ENCODE data around the gene JAML. TPM values are rescaled to one million over a fixed set of nuclear protein-coding genes. Genes with fewer than 3 reads are reported as not detected.
A peak's percentile ranks its signal among the peaks of the same experiment; 100 is the strongest.

Gene JAML
- total RNA-seq, 4 donors from 2014 or later, result 2.2 to 3.1 (median 2.6) TPM

- no peak overlapping the region for H3K27ac ChIP-seq
These were observed 5.6 kb downstream of the JAML start for GRCh38 chr11:118219244-118219643.

GRCh38 chr11:118217575-118217974, 7.2 kb downstream of the JAML start:
- WGBS, 2 donors, result 84 to 96% methylated on average over 3 of the region's 3 CpGs
- Histone ChIP-seq H3K27me3 (no peaks in the 10 kb centered on the region), H3K27ac (no peak overlapping the region), H3K9me3 (no peaks in the 10 kb centered on the region), H3K4me3 (replicated peaks in 1 of 3) (no peak overlapping the region), H3K4me1 (peaks cover 0 to 7% of the 10 kb centered on the region in 2 donors), H3K36me3 (no peaks in the 10 kb centered on the region)
- no peak for DNase-seq
- intact Hi-C loops (cut with DNase I), result no loop called here
- no peak for TF ChIP-seq CTCF (IDR thresholded peaks at IDR 0.05)
- TF ChIP-seq POLR2A (IDR thresholded peaks at IDR 0.05), result no peak

More at GRCh38 chr11:118219244-118219643, 5.6 kb downstream of the JAML start:
- H3K27me3 ChIP-seq, result no peaks in the 10 kb centered on the region
- peaks cover 0 to 7% of the 10 kb centered on the region in 2 donors for H3K4me1 ChIP-seq
- H3K9me3 ChIP-seq, result no peaks in the 10 kb centered on the region
- no peak for TF ChIP-seq POLR2A (IDR thresholded peaks at IDR 0.05)
- TF ChIP-seq CTCF (IDR thresholded peaks at IDR 0.05), result no peak
- no peak for DNase-seq
- intact Hi-C loops (cut with DNase I), result no loop called here
- no peaks in the 10 kb centered on the region for H3K36me3 ChIP-seq
- H3K4me3 ChIP-seq (replicated peaks in 1 of 3), result no peak overlapping the region

GRCh38 chr11:118216621-118217481, 8.0 kb downstream of the JAML start:
- no peak for TF ChIP-seq POLR2A (IDR thresholded peaks at IDR 0.05)
- no peak for TF ChIP-seq CTCF (IDR thresholded peaks at IDR 0.05)
- no peaks in the 10 kb centered on the region for H3K9me3 ChIP-seq
- no peaks in the 10 kb centered on the region for H3K36me3 ChIP-seq
- no peaks in the 10 kb centered on the region for H3K27me3 ChIP-seq
- no peak overlapping the region for H3K4me3 ChIP-seq (replicated peaks in 1 of 3)
- intact Hi-C loops (cut with DNase I), result no loop called here
- no peak for DNase-seq
- WGBS, 2 donors, result 76% methylated on average over 11 of the region's 11 CpGs
- H3K27ac ChIP-seq, result peak overlapping the region in 1 of 3 donors; percentile 31
- H3K4me1 ChIP-seq, result peaks cover 0 to 7% of the 10 kb centered on the region in 2 donors

GRCh38 chr11:118215765-118216164, 9.0 kb downstream of the JAML start:
- TF ChIP-seq POLR2A (IDR thresholded peaks at IDR 0.05), result no peak
- no peak for TF ChIP-seq CTCF (IDR thresholded peaks at IDR 0.05)
- no peaks in the 10 kb centered on the region for H3K9me3 ChIP-seq
- H3K27ac ChIP-seq, result no peak overlapping the region
- 93 to 97% methylated on average over 7 of the region's 7 CpGs for WGBS, 2 donors
- no peaks in the 10 kb centered on the region for H3K36me3 ChIP-seq
- intact Hi-C loops (cut with DNase I), result no loop called here
- no peak for DNase-seq
- H3K4me1 ChIP-seq, result peaks cover 0 to 12% of the 10 kb centered on the region in 2 donors
- H3K27me3 ChIP-seq, result no peaks in the 10 kb centered on the region
- H3K4me3 ChIP-seq (replicated peaks in 1 of 3), result no peak overlapping the region

GRCh38 chr11:118215262-118215661, 9.5 kb downstream of the JAML start:
- Histone ChIP-seq H3K27ac (no peak overlapping the region), H3K9me3 (no peaks in the 10 kb centered on the region), H3K4me3 (replicated peaks in 1 of 3) (no peak overlapping the region), H3K27me3 (no peaks in the 10 kb centered on the region), H3K36me3 (no peaks in the 10 kb centered on the region), H3K4me1 (peaks cover 0 to 14% of the 10 kb centered on the region in 2 donors)
- 76 to 79% methylated on average over 3 of the region's 3 CpGs for WGBS, 2 donors
- DNase-seq, result no peak
- TF ChIP-seq POLR2A (IDR thresholded peaks at IDR 0.05) (no peak), CTCF (IDR thresholded peaks at IDR 0.05) (no peak)
- intact Hi-C loops (cut with DNase I), result no loop called here
